H9 (cell line): ENCODE results near the gene KIF18A. TPM values are rescaled to one million over a fixed set of nuclear protein-coding genes. Genes with fewer than 3 reads are reported as not detected.

ENCODE experiments used
- DNase-seq: peaks from one replicate; pipeline ENCODE4 v3.0.0-alpha.2; 2017
- H2AFZ ChIP-seq: one replicate; pipeline ENCODE4 v1.6.1; 2013; ENCODE audit warnings: mild to moderate bottlenecking, low read length, control low read depth, moderate library complexity
- H2AK5ac ChIP-seq: 2 replicates; pipeline ENCODE4 v1.6.1; 2013; ENCODE audit warnings: low read length, control low read depth, mixed read lengths; ENCODE audit not compliant: insufficient read length
- H2BK120ac ChIP-seq: one replicate; pipeline ENCODE4 v1.6.1; 2013; ENCODE audit warnings: low read depth, mild to moderate bottlenecking, low read length, control low read depth, inconsistent platforms; ENCODE audit not compliant: poor library complexity, severe bottlenecking
- H2BK12ac ChIP-seq: 2 replicates; pipeline ENCODE4 v1.6.1; 2013; ENCODE audit warnings: low read length, control low read depth, mixed read lengths, low read depth; ENCODE audit not compliant: insufficient read length
- H2BK15ac ChIP-seq: 2 replicates; pipeline ENCODE4 v1.6.1; 2013; ENCODE audit warnings: low read depth, low read length, control low read depth
- H2BK20ac ChIP-seq: one replicate; pipeline ENCODE4 v1.6.1; 2013; ENCODE audit warnings: low read depth, mild to moderate bottlenecking, low read length, control low read depth, inconsistent platforms; ENCODE audit not compliant: poor library complexity, severe bottlenecking
- H2BK5ac ChIP-seq: 2 replicates; pipeline ENCODE4 v1.6.1; 2013; ENCODE audit warnings: low read length, control low read depth, mixed read lengths; ENCODE audit not compliant: insufficient read length
- H3K14ac ChIP-seq: 2 replicates; pipeline ENCODE4 v1.6.1; 2013; ENCODE audit warnings: low read length, control low read depth; ENCODE audit not compliant: insufficient read depth
- H3K18ac ChIP-seq: 2 replicates; pipeline ENCODE4 v1.6.1; 2013; ENCODE audit warnings: low read depth, mild to moderate bottlenecking, mixed read lengths, low read length, control low read depth; ENCODE audit not compliant: insufficient read length
- H3K23ac ChIP-seq: 2 replicates; pipeline ENCODE4 v1.6.1; 2013; ENCODE audit warnings: low read length, control low read depth, mixed read lengths, low read depth; ENCODE audit not compliant: insufficient read length
- H3K23me2 ChIP-seq: 2 replicates; pipeline ENCODE4 v1.6.1; 2013; ENCODE audit warnings: low read depth, mild to moderate bottlenecking, mixed read lengths, low read length, control low read depth; ENCODE audit not compliant: insufficient read length, poor library complexity, severe bottlenecking
- H3K27ac ChIP-seq: 2 replicates; pipeline ENCODE4 v1.5.1; 2013; ENCODE audit warnings: low read length, control low read depth, mixed read lengths, low read depth; ENCODE audit not compliant: insufficient read length
- H3K27me3 ChIP-seq: 2 replicates; pipeline ENCODE4 v1.6.1; 2013; ENCODE audit warnings: low read length, control low read depth, inconsistent platforms; ENCODE audit not compliant: insufficient read depth
- H3K4ac ChIP-seq: 2 replicates; pipeline ENCODE4 v1.6.1; 2013; ENCODE audit warnings: low read depth, mild to moderate bottlenecking, control low read depth, inconsistent platforms, low read length, moderate library complexity
- H3K4me1 ChIP-seq: 2 replicates; pipeline ENCODE4 v1.6.1; 2013; ENCODE audit warnings: low read length, control low read depth, inconsistent platforms; ENCODE audit not compliant: insufficient read depth
- H3K4me2 ChIP-seq: 2 replicates; pipeline ENCODE4 v1.6.1; 2013; ENCODE audit warnings: low read length, control low read depth, mixed read lengths; ENCODE audit not compliant: insufficient read length, insufficient read depth
- H3K56ac ChIP-seq: 2 replicates; pipeline ENCODE4 v1.6.1; 2013; ENCODE audit warnings: low read depth, mild to moderate bottlenecking, mixed read lengths, low read length, control low read depth; ENCODE audit not compliant: insufficient read length
- H3K79me1 ChIP-seq: 2 replicates; pipeline ENCODE4 v1.6.1; 2013; ENCODE audit warnings: low read depth, mild to moderate bottlenecking, moderate library complexity, low read length, control low read depth, inconsistent platforms; ENCODE audit not compliant: insufficient read depth, poor library complexity, severe bottlenecking
- H3K79me2 ChIP-seq: 2 replicates; pipeline ENCODE4 v1.6.1; 2013; ENCODE audit warnings: low read length, control low read depth, inconsistent platforms; ENCODE audit not compliant: insufficient read depth
- H3K9ac ChIP-seq: 2 replicates; pipeline ENCODE4 v1.6.1; 2013; ENCODE audit warnings: low read length, control low read depth, mixed read lengths; ENCODE audit not compliant: insufficient read length; ENCODE audit errors: extremely low read depth
- H3K9me3 ChIP-seq: one replicate; pipeline ENCODE4 v1.6.1; 2013; ENCODE audit warnings: low read depth, low read length, inconsistent platforms; ENCODE audit not compliant: control insufficient read depth
- H3T11ph ChIP-seq: one replicate; pipeline ENCODE4 v1.6.1; 2013; ENCODE audit warnings: mild to moderate bottlenecking, low read length, control low read depth, inconsistent platforms
- H4K20me1 ChIP-seq: one replicate; pipeline ENCODE4 v1.6.1; 2013; ENCODE audit not compliant: control insufficient read depth, insufficient read length, insufficient read depth
- H4K5ac ChIP-seq: 2 replicates; pipeline ENCODE4 v1.6.1; 2013; ENCODE audit warnings: low read depth, mild to moderate bottlenecking, mixed read lengths, low read length, control low read depth; ENCODE audit not compliant: insufficient read length
- H4K8ac ChIP-seq: replicated peaks from 2 replicates; pipeline ENCODE4 v1.6.1; 2013; ENCODE audit warnings: low read length, control low read depth, mixed read lengths, low read depth; ENCODE audit not compliant: insufficient read length
- H4K91ac ChIP-seq: 2 replicates; pipeline ENCODE4 v1.6.1; 2013; ENCODE audit warnings: low read depth, mild to moderate bottlenecking, moderate library complexity, mixed read lengths, low read length, control low read depth; ENCODE audit not compliant: insufficient read length
- H3K27ac Mint-ChIP-seq, 3 experiments: 2 replicates in 2 of 3; 3 replicates in 1 of 3; pipeline ENCODE4 v1.8.0; 2020 to 2021; ENCODE audit warnings: mixed read lengths in 3 of 3, mild to moderate bottlenecking in 1 of 3, moderate library complexity in 1 of 3
- H3K27me3 Mint-ChIP-seq: 2 replicates; pipeline ENCODE4 v1.8.0; 2021; ENCODE audit warnings: low read depth, mild to moderate bottlenecking, moderate library complexity, mixed read lengths
- H3K36me3 Mint-ChIP-seq, 3 experiments: 2 replicates in 2 of 3; 3 replicates in 1 of 3; pipeline ENCODE4 v1.8.0; 2020 to 2021; ENCODE audit warnings: low read depth in 3 of 3, mixed read lengths in 3 of 3; ENCODE audit not compliant: insufficient read depth in 1 of 3
- H3K4me1 Mint-ChIP-seq, 2 experiments: 2 replicates each; pipeline ENCODE4 v1.8.0; 2020; ENCODE audit warnings: mixed read lengths in 2 of 2
- H3K4me3 Mint-ChIP-seq, 2 experiments: 2 replicates in 1 of 2; 3 replicates in 1 of 2; pipeline ENCODE4 v1.8.0; 2020 to 2021; ENCODE audit warnings: mild to moderate bottlenecking in 2 of 2, mixed read lengths in 2 of 2, moderate library complexity in 1 of 2
- H3K9me3 Mint-ChIP-seq, 2 experiments: 2 replicates in 1 of 2; 3 replicates in 1 of 2; pipeline ENCODE4 v1.8.0; 2020; ENCODE audit warnings: mild to moderate bottlenecking in 2 of 2, mixed read lengths in 2 of 2, moderate library complexity in 1 of 2
- WGBS: extraction: QIAGEN DNeasy Blood & Tissue Kit; methylation state at CpG from one replicate; pipeline ENCODE4 v1.1.7; 2013; ENCODE audit warnings: missing lambda C conversion rate, low lambda C conversion rate, mixed read lengths; ENCODE audit not compliant: insufficient read length; ENCODE audit errors: extremely low coverage; 5-methylcytosine and 5-hydroxymethylcytosine counted together
- total RNA-seq: library from RNA; stranded (reverse); gene quantifications from 2 replicates; pipeline ENCODE4 v1.2.1, GENCODE V29; 2021
- TF ChIP-seq, protein P1 (sequence below): fragments of 200-600 bp; sonication (generic); conservative IDR thresholded peaks from 3 replicates; pipeline ENCODE4 v1.8.0; 2021; ENCODE audit warnings: antibody characterized with exemption, mild to moderate bottlenecking

Gene KIF18A
- total RNA-seq, 1 experiment from 2014 or later, result 25.9 TPM

DNA sequence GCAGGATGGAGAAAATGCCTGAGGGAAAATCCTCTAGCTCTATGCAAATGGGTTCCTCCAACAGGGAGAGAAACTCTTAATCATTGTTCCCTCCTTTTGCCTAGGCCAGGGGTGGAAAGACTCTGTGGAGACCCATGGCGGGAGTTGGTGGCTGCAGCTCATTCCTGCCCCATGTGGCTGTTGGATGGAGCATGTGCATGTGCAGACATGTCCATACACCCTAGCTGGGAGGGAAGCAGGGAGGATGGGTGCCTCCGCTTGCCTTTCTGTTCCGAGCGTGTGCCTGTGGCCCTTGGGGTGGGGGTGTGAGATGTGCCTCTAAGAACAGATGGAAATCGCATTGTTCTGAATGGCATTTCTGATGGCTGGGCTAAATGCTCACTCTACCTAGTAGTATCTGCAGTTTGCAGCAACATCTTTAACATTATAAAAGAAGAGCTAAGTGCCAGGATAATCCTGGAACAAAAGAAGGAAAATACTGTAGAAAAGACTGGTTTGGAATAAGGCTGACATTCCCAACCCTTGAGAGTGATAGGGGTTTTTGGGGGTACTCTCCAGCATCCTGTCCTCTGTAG lies 32.0 kb upstream of the KIF18A start:
- no peaks in the 10 kb centered on the region for H3K4me1 ChIP-seq
- DNase-seq, result no peak
- no peak overlapping the region for H3T11ph ChIP-seq
- no peak overlapping the region for H2BK120ac ChIP-seq
- H3K79me2 ChIP-seq, result no peaks in the 10 kb centered on the region
- no peaks in the 10 kb centered on the region for H3K79me1 ChIP-seq
- H3K4me1 Mint-ChIP-seq, result peaks cover 15 to 34% of the 10 kb centered on the region in 2 experiments
- no peak overlapping the region for H3K4me2 ChIP-seq
- no peaks in the 10 kb centered on the region; the same call in 1 of the 2 replicates for H3K27me3 Mint-ChIP-seq
- H3K9ac ChIP-seq, result no peak overlapping the region
- TF ChIP-seq, protein P1, sequence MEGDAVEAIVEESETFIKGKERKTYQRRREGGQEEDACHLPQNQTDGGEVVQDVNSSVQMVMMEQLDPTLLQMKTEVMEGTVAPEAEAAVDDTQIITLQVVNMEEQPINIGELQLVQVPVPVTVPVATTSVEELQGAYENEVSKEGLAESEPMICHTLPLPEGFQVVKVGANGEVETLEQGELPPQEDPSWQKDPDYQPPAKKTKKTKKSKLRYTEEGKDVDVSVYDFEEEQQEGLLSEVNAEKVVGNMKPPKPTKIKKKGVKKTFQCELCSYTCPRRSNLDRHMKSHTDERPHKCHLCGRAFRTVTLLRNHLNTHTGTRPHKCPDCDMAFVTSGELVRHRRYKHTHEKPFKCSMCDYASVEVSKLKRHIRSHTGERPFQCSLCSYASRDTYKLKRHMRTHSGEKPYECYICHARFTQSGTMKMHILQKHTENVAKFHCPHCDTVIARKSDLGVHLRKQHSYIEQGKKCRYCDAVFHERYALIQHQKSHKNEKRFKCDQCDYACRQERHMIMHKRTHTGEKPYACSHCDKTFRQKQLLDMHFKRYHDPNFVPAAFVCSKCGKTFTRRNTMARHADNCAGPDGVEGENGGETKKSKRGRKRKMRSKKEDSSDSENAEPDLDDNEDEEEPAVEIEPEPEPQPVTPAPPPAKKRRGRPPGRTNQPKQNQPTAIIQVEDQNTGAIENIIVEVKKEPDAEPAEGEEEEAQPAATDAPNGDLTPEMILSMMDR, result peak; percentile 32; the same call in 2 of the 3 replicates
- H3K36me3 Mint-ChIP-seq, result peaks cover 52 to 62% (median 54%) of the 10 kb centered on the region in 3 experiments
- no peak overlapping the region for H3K27ac ChIP-seq
- H3K56ac ChIP-seq, result no peak overlapping the region
- H4K20me1 ChIP-seq, result no peaks in the 10 kb centered on the region
- H4K91ac ChIP-seq, result no peak overlapping the region
- H3K4me3 Mint-ChIP-seq, result 0 out of 5 replicates have a peak overlapping the region, but pooled peaks of 1 of the 2 experiments have one; percentile 14
- H3K14ac ChIP-seq, result no peak overlapping the region
- no peak overlapping the region for H2BK20ac ChIP-seq
- no peak overlapping the region for H2AFZ ChIP-seq
- no CpG with 5 or more reads among the region's 5 CpGs for WGBS
- H4K8ac ChIP-seq, result no peak overlapping the region
- H3K23ac ChIP-seq, result no peak overlapping the region
- peak overlapping the region; percentile 77 to 89 (median 88); a peak in 5 of 7 replicates for H3K27ac Mint-ChIP-seq
- no peak overlapping the region for H2BK12ac ChIP-seq
- H4K5ac ChIP-seq, result no peak overlapping the region
- H3K9me3 ChIP-seq, result peaks cover 36% of the 10 kb centered on the region
- H3K27me3 ChIP-seq, result no peaks in the 10 kb centered on the region
- no peaks in the 10 kb centered on the region for H3K23me2 ChIP-seq
- no peak overlapping the region for H2BK5ac ChIP-seq
- peaks cover 55 to 62% of the 10 kb centered on the region in 2 experiments for H3K9me3 Mint-ChIP-seq
- H2AK5ac ChIP-seq, result no peak overlapping the region
- H3K4ac ChIP-seq, result no peak overlapping the region
- no peak overlapping the region for H2BK15ac ChIP-seq
- H3K18ac ChIP-seq, result no peak overlapping the region
